Measurements from ENCODE around the gene MRPL48.
"Not testable (repeated sequence)": the region's sequence is repeated elsewhere in the genome, so short reads cannot be mapped to it uniquely, and the experiment has no call there.

The MRPL48 gene

DNA sequence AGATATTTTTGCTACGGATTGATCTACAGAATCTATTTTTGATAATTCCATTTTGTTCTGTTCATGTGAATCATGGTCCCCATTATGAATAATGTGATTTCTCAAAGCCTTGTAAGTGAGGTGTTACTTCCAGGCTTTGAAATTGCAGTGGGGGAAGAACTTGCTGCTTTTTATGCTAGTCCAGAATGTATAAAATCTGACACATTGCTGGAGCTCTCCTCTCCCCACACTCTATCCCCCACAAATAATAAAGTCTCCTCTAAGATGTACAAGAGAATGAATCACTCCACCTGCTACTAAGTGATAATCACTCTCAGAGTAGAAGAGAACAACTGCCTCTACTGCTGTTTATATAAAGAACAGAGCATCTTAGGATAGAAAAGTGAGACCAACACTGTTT is 20.9 kb upstream of the MRPL48 start:
- TF ChIP-seq, protein P1, sequence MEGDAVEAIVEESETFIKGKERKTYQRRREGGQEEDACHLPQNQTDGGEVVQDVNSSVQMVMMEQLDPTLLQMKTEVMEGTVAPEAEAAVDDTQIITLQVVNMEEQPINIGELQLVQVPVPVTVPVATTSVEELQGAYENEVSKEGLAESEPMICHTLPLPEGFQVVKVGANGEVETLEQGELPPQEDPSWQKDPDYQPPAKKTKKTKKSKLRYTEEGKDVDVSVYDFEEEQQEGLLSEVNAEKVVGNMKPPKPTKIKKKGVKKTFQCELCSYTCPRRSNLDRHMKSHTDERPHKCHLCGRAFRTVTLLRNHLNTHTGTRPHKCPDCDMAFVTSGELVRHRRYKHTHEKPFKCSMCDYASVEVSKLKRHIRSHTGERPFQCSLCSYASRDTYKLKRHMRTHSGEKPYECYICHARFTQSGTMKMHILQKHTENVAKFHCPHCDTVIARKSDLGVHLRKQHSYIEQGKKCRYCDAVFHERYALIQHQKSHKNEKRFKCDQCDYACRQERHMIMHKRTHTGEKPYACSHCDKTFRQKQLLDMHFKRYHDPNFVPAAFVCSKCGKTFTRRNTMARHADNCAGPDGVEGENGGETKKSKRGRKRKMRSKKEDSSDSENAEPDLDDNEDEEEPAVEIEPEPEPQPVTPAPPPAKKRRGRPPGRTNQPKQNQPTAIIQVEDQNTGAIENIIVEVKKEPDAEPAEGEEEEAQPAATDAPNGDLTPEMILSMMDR (conservative IDR thresholded peaks at IDR 0.05; ENCODE audit: control insufficient read depth, insufficient read depth, low read depth, low read length), result no peak
- H3K4me3 ChIP-seq (ENCODE audit: control insufficient read depth, low read depth, low read length), result no peak overlapping the region
- DNase-seq (ENCODE audit: low read depth), result no peak

DNA sequence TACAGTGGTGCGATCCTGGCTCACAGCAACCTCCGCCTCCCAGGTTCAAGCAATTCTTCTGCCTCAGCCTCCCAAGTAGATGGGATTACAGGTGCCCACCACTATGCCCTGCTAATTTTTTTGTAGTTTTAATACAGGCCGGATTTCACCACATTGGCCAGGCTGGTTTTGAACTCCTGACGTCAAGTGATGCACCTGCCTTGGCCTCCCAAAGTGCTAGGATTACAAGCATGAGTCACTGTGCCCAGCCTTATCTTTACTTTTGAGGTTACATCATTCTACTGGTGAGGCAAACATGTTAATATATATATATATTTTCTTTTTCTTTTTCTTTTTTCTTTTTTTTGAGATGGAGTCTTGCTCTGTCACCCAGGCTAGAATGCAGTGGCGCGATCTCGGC is 16.9 kb upstream of the MRPL48 start:
- DNase-seq (ENCODE audit: low read depth), result not testable (repeated sequence)

DNA sequence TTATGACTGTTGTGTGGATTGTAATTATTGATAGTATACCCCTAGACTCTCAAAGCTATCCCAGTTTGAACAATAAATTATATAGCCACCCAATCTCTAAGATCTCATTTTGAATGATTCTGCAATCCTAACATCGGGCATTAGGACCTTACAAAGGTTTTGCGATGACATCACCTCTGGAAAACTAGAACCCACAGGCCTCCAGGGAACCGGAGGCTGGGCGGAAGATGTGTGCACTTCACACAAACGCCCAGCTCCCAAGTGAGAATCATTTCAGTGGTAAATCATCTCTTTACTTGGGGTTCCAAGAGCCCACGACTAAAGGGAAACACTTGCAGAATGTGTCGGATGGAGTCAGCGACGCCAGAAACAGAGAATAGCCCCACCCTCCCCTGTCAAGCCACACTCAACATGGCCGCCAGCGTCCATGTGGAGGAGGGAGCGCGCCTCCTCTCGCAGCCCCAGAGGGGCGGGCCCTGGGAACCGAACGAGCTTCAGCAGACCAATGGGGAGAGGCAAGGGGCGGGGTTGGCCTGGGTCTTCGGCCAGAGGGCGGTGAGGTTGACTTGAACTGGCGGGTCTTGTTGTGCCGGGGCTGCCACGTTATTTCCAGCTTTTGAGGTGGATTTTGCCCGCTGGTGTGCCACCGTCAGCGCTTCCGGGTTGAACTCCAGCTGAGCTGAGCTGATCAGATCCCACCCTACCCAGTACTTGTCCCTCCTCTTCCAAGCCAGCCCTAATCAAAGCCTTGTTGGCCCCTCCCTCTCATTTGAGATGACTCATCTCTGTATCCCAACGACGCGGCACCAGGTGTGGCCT is 8.4 kb upstream of the MRPL48 start:
- DNase-seq (ENCODE audit: low read depth), result peak; percentile 97
- peak overlapping the region; percentile 68 for H3K4me3 ChIP-seq (ENCODE audit: control insufficient read depth, low read depth, low read length)
- TF ChIP-seq, protein P1 (conservative IDR thresholded peaks at IDR 0.05; ENCODE audit: control insufficient read depth, insufficient read depth, low read depth, low read length), result no peak

More for the DNA sequence above, 16.9 kb upstream of the MRPL48 start:
- H3K4me3 ChIP-seq (ENCODE audit: control insufficient read depth, low read depth, low read length), result not testable (repeated sequence)

DNA sequence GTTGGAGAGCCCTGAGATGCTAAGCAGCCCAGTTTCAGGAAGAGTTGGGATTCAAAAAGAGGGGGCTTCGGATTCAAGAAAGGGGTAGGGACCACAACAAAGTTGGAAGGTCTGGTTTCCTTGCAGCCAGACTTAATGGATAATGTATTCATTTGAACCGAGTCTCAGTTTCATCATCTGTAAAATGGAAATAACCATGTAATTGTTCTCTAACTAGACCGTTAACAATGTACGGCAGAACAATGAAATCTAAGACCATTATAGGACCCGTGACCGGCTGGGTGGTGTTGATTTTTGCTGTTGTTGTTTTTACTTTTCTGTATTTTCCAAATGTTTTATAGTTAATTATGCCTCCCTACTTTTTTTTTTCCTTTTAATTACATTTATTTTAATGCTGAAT is 6.4 kb upstream of the MRPL48 start:
- TF ChIP-seq, protein P1 (conservative IDR thresholded peaks at IDR 0.05; ENCODE audit: control insufficient read depth, insufficient read depth, low read depth, low read length), result no peak
- DNase-seq (ENCODE audit: low read depth), result no peak

DNA sequence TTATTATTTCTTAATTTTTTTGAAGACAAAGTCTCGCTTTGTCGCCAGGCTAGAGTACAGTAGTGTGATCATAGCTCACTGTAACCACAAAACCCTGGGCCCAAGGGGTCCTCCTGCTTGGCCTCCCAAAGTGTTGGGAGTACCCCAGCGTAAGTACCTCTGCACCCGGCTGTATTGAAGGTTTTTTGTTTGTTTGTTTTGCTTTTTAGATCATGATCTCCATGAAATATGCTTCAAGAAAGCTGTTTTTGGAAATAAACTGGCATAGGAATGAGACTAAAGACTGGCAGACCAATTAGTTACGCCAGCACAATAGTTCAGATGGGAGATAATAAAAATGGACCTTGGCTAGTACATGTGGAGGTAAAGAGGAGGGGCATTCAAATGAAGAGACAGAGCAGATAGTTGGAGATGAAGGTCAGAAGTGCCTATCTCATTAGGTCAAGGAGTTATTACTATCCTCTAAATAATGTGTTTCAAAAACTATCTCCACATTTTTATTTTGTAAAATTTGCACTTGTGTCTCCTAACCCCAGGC is 4.1 kb upstream of the MRPL48 start:
- DNase-seq (ENCODE audit: low read depth), result no peak
- H3K4me3 ChIP-seq (ENCODE audit: control insufficient read depth, low read depth, low read length), result no peak overlapping the region
- TF ChIP-seq, protein P1 (conservative IDR thresholded peaks at IDR 0.05; ENCODE audit: control insufficient read depth, insufficient read depth, low read depth, low read length), result no peak

More for the DNA sequence above, 6.4 kb upstream of the MRPL48 start:
- no peak overlapping the region for H3K4me3 ChIP-seq (ENCODE audit: control insufficient read depth, low read depth, low read length)

DNA sequence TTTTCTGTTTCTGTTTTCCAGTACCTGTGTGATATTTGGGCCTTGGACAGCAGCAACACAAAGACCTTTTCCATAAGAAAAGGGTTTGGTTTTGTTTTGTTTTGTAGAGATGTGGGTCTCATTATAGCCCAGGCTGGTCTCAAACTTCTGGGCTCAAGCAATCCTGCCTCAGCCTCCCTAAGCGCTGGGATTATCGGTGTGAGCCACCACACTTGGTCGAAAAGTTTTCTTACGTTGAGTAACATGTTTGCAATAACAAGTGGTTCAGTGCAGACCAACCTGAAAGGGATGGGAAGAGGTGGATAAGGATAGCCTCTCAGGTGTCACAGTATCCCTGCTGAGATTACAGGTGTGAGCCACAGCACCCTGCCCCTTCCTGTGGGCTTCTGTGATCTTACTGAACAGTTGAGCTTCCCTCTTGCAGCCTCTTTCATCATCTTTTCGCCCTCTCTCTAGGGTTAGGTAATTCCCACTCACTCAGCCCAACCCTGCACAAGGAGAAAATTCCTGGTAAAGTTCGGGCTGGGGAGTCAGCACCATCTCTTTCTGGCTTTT is 3.5 kb upstream of the MRPL48 start:
- no peak overlapping the region for H3K4me3 ChIP-seq (ENCODE audit: control insufficient read depth, low read depth, low read length)
- TF ChIP-seq, protein P1 (conservative IDR thresholded peaks at IDR 0.05; ENCODE audit: control insufficient read depth, insufficient read depth, low read depth, low read length), result no peak
- DNase-seq (ENCODE audit: low read depth), result no peak

DNA sequence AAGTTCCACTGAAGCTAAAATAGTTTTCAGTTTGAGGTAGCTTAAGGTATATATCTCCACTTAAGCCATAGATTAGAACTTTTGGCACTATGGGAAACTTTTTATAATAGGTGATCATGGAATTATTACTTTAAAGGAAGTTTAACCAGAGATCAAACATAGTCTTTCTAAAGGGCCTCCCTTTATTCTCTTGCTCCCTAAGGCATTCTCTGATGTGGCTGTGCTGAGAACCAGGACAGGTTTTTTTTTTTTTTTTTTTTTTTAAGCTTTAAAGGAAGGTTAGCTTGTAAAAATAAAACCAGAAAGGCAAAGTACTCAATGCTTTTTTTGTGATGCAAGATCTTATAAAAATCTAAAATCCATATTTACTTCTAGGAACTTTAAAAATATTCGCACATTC is 2.9 kb upstream of the MRPL48 start:
- TF ChIP-seq, protein P1 (conservative IDR thresholded peaks at IDR 0.05; ENCODE audit: control insufficient read depth, insufficient read depth, low read depth, low read length), result no peak
- no peak for DNase-seq (ENCODE audit: low read depth)
- no peak overlapping the region for H3K4me3 ChIP-seq (ENCODE audit: control insufficient read depth, low read depth, low read length)

DNA sequence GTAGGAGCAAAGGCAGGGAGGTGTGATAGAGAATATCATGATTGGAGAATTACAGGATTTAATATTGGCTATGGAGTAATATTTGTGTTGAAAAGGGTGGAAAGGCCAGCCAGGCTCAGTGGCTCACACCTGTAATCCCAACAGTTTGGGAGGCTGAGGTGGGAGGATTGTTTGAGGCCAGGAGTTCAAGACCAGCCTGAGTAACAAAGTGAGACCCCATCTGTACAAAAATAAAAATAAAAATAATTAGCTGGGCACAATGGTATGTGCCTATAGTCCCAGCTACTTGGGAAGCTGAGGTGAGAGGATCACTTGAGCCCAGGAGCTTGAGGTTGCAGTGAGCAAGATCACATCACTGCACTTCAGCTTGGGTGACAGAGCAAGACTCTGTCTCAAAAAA is 2.2 kb upstream of the MRPL48 start:
- not testable (repeated sequence) for H3K4me3 ChIP-seq (ENCODE audit: control insufficient read depth, low read depth, low read length); DNase-seq (ENCODE audit: low read depth)
